Measurements from ENCODE around the gene BAMBI.

DNA sequence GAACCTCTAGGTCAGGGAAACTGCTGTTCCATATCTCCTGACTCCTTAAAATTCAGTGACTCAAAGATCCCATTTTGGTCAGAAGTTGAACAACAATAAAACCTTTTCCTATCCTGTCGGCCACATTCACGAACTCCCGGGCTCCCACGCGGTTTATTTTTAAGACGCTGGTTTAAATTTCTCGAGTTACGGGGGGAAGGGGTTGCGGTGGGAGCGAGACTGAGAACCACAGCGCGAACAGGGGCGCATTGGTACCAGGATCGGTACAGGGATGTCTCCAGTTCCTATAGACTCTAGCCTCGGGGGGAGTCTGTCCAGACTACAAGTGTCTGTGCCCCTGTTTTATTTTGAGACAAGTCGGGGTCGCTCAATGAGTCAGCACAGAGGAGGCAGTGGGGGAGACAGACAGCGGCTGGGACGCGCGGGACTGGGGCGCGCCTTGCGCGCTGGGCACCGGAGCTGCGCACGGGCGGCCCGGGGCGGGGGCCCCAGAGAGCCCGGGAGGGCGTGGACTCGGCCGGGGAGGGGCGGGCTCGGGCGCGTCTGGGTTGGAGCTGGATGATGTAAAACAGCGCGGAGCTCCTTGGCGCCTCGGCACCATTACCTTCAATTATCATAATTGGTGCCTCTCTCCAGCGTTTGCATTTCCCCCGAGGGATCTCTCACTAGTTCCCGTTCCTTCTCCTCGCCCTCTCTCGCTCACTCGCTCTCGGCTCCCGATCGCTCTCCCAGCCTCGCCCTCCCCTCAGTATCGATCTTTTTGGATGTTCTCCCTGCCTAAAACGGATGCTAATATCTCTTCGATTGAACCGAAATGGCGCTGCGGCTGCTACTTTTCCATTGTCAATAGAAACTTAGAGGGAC lies 8.7 kb upstream of the BAMBI start:
- TF ChIP-seq BACH2 (CRISPR knock-in tag; IDR thresholded peaks at IDR 0.05; ENCODE audit: borderline replicate concordance) (no peak), PPARA (CRISPR knock-in tag; IDR thresholded peaks at IDR 0.05; ENCODE audit: borderline replicate concordance) (no peak), ZNF565 (CRISPR knock-in tag; conservative IDR thresholded peaks at IDR 0.05; ENCODE audit: low read depth) (no peak)
